Motor neuron (in vitro differentiated cells): ENCODE data around the gene MADCAM1. TPM values are rescaled to one million over a fixed set of nuclear protein-coding genes. Genes with fewer than 3 reads are reported as not detected.

Experiments used
- total RNA-seq, 8 experiments: library from RNA; unstranded; fragments of 300-600 nt; gene quantifications; 2 replicates each; pipeline versions ENCODE4 v1.2.3 to v1.2.4, GENCODE V29; 2022

MADCAM1 gene
- total RNA-seq, 8 experiments from 2014 or later = 0.27 to 1.3 (median 0.57) TPM

Other genes starting within 250 kb of the MADCAM1 start
- gene PLPP2, start 205.1 kb upstream of the MADCAM1 start, total RNA-seq = 1 to 10 TPM; 1.0 to 6.2 (median 2.6) TPM
- 10 to 100 TPM in 6 of 8 experiments, 1 to 10 TPM in 2; 6.1 to 25.0 (median 15.8) TPM for gene MIER2, start 151.7 kb upstream of the MADCAM1 start, total RNA-seq
- gene C2CD4C, start 87.3 kb upstream of the MADCAM1 start, total RNA-seq = 1 to 10 TPM in 6 of 8 experiments, under 1 TPM in 2; 0.15 to 6.4 (median 4.5) TPM
- 10 to 100 TPM in 7 of 8 experiments, 1 to 10 TPM in 1; 4.6 to 57.6 (median 33.0) TPM for gene SHC2, start 35.5 kb upstream of the MADCAM1 start, total RNA-seq
- gene TPGS1, start 11.0 kb downstream of the MADCAM1 start, total RNA-seq = 10 to 100 TPM in 2 of 8 experiments, 1 to 10 TPM in 6; 5.2 to 15.1 (median 8.2) TPM
- gene CDC34, start 35.3 kb downstream of the MADCAM1 start, total RNA-seq = 100 to 1,000 TPM in 1 of 8 experiments, 10 to 100 TPM in 7; 40.0 to 116 (median 71.6) TPM
- gene GZMM, start 47.6 kb downstream of the MADCAM1 start, total RNA-seq = under 1 TPM in 5 of 8 experiments, not detected in 3; 0.29 to 0.50 (median 0.33) TPM
- 1,000 to 10,000 TPM in 1 of 8 experiments, 100 to 1,000 TPM in 7; 219 to 1,638 (median 407) TPM for gene BSG, start 76.1 kb downstream of the MADCAM1 start, total RNA-seq
- gene HCN2, start 93.4 kb downstream of the MADCAM1 start, total RNA-seq = 1 to 10 TPM in 5 of 8 experiments, under 1 TPM in 3; 0.31 to 8.1 (median 1.9) TPM
- gene POLRMT, start 137.1 kb downstream of the MADCAM1 start, total RNA-seq = 10 to 100 TPM; 18.3 to 56.9 (median 33.5) TPM
- gene FGF22, start 143.4 kb downstream of the MADCAM1 start, total RNA-seq = 1 to 10 TPM in 2 of 8 experiments, under 1 TPM in 6; 0.11 to 2.3 (median 0.51) TPM
- 10 to 100 TPM in 7 of 8 experiments, 1 to 10 TPM in 1; 9.3 to 54.5 (median 22.7) TPM for gene RNF126, start 166.7 kb downstream of the MADCAM1 start, total RNA-seq
- gene FSTL3, start 179.9 kb downstream of the MADCAM1 start, total RNA-seq = 10 to 100 TPM in 3 of 8 experiments, 1 to 10 TPM in 5; 5.6 to 36.8 (median 8.6) TPM
- under 1 TPM in 4 of 8 experiments, not detected in 4; 0.11 to 0.90 (median 0.47) TPM for gene PRSS57, start 199.0 kb downstream of the MADCAM1 start, total RNA-seq
- 100 to 1,000 TPM in 2 of 8 experiments, 10 to 100 TPM in 5, 1 to 10 TPM in 1; 6.0 to 116 (median 70.4) TPM for gene PALM, start 212.4 kb downstream of the MADCAM1 start, total RNA-seq